ENCODE results near the gene PRMT7.

Gene PRMT7, protein sequence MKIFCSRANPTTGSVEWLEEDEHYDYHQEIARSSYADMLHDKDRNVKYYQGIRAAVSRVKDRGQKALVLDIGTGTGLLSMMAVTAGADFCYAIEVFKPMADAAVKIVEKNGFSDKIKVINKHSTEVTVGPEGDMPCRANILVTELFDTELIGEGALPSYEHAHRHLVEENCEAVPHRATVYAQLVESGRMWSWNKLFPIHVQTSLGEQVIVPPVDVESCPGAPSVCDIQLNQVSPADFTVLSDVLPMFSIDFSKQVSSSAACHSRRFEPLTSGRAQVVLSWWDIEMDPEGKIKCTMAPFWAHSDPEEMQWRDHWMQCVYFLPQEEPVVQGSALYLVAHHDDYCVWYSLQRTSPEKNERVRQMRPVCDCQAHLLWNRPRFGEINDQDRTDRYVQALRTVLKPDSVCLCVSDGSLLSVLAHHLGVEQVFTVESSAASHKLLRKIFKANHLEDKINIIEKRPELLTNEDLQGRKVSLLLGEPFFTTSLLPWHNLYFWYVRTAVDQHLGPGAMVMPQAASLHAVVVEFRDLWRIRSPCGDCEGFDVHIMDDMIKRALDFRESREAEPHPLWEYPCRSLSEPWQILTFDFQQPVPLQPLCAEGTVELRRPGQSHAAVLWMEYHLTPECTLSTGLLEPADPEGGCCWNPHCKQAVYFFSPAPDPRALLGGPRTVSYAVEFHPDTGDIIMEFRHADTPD

GRCh38 chr16:68310774-68311511 lies at the start of gene PRMT7, which contains the start of gene SLC7A6OS:
Gene PRMT7, plus strand, starts transcription at chr16:68311019. Its CDS starts 4,961 bp downstream, at chr16:68315980.
Gene SLC7A6OS, minus strand, starts transcription at chr16:68310946. Its CDS starts 20 bp downstream, at chr16:68310926.
- peak; percentile 93 for DNase-seq (ENCODE audit: low spot score)

GRCh38 chr16:68263559-68264127 lies 47.2 kb upstream of the PRMT7 start:
- DNase-seq (ENCODE audit: low spot score), result no peak

DNA sequence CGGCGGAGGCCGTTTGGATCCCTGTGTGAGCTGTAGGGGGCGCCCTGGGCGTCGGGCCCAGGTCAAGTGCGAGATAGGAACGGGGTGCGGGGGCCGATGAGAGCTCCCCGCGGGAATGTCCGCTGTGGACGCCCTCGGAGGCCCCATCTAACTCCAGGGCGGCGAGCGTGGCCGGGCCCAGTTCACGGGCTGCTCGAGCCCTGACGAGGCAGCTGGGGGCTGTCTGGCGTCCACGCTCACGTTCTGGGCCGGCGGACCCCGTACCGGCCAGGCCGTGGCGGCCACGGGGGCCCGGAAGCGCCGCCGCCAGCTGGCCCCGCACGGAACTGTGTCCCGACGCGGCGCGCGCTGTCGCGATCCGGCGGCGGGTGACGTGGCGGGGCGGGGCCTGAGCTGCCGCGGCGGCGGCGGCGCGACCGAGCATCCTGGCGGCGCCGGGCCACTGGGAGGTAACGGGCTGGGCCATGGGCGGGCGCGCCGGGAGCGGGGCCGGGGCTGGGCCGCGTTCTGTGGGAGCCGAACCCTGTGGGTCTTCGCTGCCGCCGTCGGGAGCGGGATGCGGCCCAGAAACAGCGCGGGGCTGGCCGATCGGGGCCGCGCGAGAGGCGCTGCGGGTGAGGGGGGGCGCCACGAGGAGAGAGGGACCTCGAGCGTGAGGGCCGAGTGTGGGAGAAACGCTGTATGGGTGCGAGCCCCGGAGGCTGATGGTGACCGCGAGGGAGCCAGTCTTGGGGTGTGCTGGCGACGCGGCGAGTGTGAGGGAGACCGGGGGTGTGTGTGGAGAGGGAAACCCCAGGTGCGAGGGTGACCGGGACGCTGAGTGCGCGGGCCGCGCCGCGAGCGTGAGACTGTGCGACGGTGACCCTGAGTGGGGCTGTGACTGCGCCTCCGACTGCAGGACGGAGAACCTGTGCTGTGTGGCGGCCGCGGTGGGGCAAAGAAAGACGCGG lies 46.4 kb upstream of the PRMT7 start, which contains the start of gene SLC7A6:
TSS of gene SLC7A6 (plus strand) at position 399 of the 950 bp plus-strand sequence. CDS start 10,201 bp downstream, outside the sequence.
- peak; percentile 93 for DNase-seq (ENCODE audit: low spot score)

DNA sequence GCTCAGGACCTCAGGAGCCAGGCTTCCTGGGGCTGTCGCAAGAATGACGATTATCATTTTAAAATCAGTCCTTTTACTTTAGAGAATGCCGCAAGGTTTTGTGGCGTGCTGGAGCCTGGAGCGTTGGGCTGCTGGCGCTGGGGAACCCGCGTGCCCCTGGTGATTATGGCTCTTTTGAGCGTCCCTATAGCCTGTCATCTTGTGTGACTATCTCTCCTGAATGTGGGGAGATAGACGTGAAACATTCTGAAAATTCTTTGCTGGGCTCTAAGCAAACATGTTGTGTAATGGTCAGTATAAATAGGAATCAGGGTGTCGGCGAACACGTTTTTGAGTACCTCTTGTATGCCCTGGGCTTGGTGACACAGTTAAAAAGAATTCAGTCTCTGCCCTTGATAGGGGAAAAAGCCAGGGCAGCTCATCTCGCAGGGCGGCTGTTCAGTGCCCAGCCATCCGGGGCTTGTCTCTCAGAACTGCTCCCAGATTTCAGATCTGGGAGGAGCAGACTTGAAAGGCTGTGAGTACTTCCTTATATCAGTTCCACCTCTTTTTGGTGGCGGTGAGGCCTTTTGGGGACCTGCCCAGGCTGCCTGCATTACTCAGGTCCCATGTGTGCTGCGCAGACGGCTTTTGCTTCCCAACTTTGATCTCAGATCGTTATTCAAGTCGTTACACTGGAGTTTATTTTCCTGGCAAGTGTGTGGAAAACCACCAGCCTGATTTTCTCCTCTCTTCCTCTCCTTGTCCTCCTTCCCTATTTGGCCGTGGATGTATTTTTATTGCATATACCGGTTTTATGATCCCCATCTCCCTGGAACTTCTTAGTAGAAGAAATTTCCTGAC lies 45.5 kb upstream of the PRMT7 start:
- DNase-seq (ENCODE audit: low spot score), result peak; percentile 76

DNA sequence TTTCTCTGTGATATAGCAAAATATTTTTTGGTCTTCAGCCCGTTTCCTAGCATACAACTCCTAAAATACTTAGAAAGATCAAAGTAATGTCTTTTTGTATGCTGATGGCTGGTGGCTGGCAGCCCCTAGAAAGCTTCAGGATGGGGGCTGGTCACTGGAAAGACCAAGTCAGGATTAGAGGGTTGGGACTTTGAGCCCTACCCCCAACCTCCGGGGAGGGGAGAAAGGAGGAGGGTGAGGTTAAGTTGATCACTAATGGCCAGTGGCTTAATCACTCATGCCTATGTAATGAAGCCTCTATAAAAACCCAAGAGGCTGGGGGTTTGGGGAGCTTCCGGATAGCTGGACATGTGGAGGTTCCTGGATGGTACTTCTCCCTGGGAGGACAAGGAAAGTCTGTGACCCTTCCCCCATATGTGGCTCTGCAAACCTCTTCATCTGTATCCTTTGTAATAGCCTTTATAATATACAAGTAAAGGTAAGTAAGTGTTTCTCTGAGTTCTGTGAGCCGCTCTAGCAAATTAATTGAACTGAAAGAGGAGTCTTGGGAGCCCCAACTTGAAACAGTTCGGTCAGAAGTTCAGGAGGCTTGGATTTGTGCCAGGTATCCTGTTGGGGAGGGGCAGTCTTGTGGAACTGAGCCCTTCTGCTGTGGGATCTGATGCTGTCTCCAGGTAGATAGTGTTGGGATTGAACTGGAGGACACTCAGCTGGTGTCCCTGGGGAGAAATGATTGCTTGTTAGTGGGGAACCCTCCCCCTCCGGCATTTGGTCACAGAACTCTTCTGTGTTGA lies 43.0 kb upstream of the PRMT7 start:
- DNase-seq (ENCODE audit: low spot score), result no peak

DNA sequence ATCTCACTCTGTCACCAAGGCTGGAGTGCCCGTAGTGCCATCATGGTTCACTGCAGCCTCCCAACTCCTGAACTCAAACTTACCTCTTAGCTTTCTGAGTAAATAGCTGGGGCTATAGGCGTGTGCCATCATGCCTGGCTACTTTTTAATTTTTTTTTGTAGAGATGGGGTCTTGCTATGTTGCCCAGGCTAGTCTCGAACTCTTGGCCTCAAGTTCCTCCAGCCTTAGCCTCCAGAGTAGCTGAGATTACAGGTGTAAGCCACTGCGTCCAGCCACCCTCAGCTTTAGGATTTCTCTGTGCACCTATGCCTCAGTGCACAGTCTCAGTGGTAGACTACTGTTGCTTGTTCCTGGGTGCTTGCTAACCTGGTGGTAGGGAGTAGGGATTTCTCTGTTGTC lies 41.0 kb upstream of the PRMT7 start:
- DNase-seq (ENCODE audit: low spot score), result no peak

- DNase-seq (ENCODE audit: low spot score), result no peak
These were observed 40.5 kb upstream of the PRMT7 start for GRCh38 chr16:68270353-68270752.

DNA sequence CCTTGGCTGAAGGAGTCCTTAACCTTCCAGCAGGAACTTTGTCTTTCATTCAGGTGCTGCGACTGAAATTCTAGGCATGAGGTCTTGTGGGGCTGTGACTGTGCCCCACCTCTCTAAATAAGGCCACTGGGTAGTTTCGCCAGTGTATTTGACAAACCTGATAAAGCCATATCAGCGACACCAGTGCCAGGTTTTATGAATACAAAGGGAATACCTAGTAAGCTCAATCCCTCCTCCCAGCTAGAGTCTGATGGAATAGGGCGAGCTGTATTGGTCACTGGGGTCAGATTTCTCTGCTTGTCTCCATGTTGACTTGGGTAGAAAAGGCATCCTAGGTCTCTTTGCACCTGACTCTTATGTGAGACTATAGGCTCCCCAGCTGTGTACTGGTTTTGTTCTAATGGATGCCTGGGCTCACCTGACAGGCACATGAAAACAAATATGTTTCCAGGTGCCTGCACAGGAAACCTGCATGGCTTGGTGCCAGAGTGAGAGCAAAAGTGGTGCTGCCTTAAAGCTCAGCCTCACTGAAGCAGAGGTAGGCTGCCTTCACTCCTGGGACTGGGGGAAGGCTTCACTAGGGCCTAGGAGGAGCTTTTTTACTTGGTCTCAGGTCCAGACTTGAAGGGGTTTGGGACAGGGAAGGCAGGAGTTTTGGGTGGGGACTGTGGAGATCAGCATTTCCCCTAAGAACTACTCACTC lies 38.2 kb upstream of the PRMT7 start:
- DNase-seq (ENCODE audit: low spot score), result no peak

DNA sequence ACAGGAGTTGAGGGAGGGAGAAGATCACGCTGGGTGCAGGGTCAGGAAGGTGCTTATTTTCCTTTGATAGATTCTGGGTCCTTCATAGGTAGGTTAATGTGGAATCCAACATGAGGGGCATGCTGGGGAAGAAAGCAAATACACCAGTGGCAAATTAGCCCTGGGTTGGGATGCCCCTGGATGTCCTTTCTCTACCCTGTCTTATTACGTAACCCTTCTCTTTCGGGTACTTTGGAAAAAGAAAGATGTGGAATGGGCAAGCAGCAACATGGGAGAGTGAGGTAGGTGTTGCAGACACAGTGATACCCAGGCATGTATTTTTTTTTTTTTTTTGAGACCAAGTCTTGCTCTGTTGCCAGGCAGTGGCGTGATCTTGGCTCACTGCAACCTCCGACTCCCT lies 37.4 kb upstream of the PRMT7 start:
- DNase-seq (ENCODE audit: low spot score), result no peak

DNA sequence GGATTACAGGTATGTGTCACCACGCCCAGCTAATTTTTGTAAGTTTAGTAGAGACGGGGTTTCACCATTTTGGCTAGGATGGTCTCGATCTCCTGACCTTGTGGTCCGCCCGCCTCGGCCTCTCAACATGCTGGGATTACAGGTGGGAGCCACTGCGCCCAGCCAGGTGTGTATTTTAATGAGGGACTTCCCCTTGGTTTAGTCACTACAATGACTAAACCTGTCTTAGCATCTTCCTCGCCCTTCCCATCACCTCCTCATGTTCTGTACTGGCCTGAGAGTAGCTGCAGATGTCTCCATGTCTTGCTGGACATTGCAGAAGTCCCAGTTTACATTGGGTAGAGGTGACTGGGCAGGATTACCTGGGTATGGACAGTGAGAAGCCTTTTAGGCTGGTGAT lies 36.9 kb upstream of the PRMT7 start:
- DNase-seq (ENCODE audit: low spot score), result no peak

DNA sequence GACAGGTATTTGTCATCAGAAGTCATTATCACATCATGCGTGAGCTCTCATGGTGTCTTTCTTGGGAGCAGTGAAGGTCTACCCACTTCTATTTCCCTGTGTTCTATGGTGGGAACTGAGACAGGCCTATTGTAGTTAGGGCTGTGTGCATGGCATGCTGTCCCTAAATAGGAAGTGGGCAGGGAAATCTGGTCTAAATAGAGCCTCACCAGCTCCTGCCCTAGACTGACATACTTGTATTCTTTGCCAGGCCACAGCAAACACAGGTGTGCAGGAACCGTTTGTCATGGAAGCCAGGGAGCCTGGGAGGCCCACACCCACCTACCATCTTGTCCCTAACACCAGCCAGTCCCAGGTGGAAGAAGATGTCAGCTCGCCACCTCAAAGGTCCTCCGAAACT lies 36.4 kb upstream of the PRMT7 start:
- no peak for DNase-seq (ENCODE audit: low spot score)

- DNase-seq (ENCODE audit: low spot score), result no peak
These were observed 35.1 kb upstream of the PRMT7 start for GRCh38 chr16:68275611-68276191.

DNA sequence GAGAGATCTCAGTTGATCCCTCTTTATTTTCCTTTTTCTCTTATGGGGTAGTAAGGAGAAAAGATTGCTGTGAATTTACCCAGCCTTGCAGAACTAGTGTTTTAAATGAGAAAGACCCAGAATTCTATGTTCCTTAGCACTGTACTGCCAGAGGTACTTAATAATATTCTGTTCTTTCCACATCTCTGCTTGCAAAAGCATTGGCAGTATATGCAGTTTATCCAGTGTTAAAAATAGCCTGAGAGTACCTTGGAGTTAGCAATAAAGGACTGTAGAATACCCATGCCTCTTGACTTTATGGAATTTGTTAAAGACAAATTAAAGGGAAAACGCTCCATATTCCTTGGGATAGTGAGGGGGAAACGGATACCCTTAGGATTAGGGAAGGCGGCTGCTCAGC lies 34.6 kb upstream of the PRMT7 start:
- DNase-seq (ENCODE audit: low spot score), result no peak

DNA sequence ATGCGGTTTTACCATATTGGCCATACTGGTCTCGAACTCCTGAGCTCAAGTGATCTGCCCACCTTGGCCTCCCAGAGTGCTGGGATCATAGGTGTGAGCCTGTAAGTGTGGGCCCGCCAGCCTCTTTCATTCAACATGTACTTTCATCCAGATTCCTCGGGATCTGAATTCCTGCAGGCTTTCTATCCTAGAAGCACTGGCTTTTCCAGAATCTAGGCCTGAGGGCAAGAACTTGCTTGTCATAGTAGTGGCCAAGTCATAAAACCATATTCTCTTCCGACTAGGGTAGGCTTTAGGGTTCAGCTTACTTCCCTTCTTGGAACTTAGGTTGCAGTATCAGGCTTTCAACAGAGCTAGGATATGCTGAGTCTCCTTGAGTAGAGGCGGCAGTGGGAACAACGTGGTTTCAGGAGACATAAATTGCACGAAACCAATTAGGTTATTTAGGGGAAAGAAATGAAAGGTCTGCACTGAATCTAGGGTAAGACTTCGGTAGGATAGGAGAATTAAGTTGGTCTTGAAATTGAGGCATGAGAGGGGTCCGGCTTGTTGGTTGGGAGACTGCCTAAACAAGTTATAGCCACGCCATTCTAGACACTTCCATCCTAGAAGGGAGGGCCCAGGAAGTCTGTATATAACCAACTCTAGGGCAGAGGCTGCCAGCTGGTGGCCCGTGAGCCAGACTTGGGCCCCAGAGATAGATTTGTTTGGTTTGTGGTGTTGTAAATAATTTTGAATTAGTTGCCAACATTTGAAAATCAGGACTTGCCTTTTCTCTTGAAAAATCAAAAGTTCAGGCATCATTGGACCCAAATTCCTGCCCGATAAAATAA lies 30.9 kb upstream of the PRMT7 start:
- DNase-seq (ENCODE audit: low spot score), result no peak

DNA sequence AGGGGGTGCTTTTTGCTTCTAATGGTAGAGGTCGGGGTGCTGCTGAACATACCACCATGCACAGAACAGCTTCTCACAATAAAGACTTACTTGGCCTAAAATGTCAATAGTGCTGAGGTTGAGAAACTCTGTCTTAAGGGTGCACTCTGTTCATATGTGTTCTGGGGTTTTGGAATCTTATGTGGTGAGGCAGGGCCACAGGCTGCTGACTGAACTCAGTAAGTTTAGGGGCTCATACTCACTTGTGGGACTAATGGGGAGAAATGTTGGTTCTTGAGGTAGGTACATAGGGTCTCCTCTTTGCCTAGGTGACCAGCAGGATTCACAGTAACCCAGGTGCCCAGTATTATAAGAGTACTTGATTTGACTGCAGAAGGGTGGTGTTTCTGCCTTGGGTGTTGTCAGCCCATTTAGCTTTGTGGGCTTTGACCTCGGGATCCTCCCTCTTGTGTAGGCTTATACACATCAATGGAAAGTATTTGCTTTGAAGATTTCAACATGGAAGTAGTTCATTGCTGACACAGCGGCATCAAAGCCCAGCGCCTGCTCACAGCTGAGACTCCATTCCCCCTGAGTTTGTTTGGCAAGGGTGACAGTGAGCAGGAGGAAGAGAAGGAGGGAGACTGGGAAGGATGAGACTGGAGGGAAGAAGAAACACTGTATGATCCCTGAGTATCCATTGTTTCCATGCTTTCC lies 29.3 kb upstream of the PRMT7 start:
- no peak for DNase-seq (ENCODE audit: low spot score)

- DNase-seq (ENCODE audit: low spot score), result no peak
These were observed 28.8 kb upstream of the PRMT7 start for GRCh38 chr16:68282064-68282452.

GRCh38 chr16:68283346-68283745 lies 27.5 kb upstream of the PRMT7 start:
- no peak for DNase-seq (ENCODE audit: low spot score)

All from HuH-7.5 (cell line).